Trophoblast cell (in vitro differentiated cells and primary cell): ENCODE results near the gene PLXDC2.

Source experiments
- DNase-seq, 2 donors: peaks; one replicate each; pipeline ENCODE4 v3.0.0-alpha.2; 2016
- H2AFZ ChIP-seq: 2 replicates; pipeline ENCODE4 v1.6.1; 2013; ENCODE audit warnings: low read length, moderate library complexity, mild to moderate bottlenecking; ENCODE audit not compliant: insufficient read depth, poor library complexity
- H2AK5ac ChIP-seq: 2 replicates; pipeline ENCODE4 v1.6.1; 2013; ENCODE audit warnings: mild to moderate bottlenecking, low read length
- H2BK120ac ChIP-seq: 2 replicates; pipeline ENCODE4 v1.6.1; 2013; ENCODE audit warnings: low read length, mild to moderate bottlenecking, moderate library complexity; ENCODE audit not compliant: insufficient read depth, poor library complexity
- H2BK12ac ChIP-seq: 2 replicates; pipeline ENCODE4 v1.6.1; 2013; ENCODE audit warnings: mild to moderate bottlenecking, low read length, moderate library complexity
- H2BK5ac ChIP-seq: 2 replicates; pipeline ENCODE4 v1.6.1; 2013; ENCODE audit warnings: low read length, low read depth, moderate library complexity, mild to moderate bottlenecking; ENCODE audit not compliant: poor library complexity
- H3K14ac ChIP-seq: 2 replicates; pipeline ENCODE4 v1.6.1; 2013; ENCODE audit warnings: mild to moderate bottlenecking, low read length
- H3K18ac ChIP-seq: 2 replicates; pipeline ENCODE4 v1.6.1; 2013; ENCODE audit warnings: mild to moderate bottlenecking, low read length
- H3K23ac ChIP-seq: 2 replicates; pipeline ENCODE4 v1.6.1; 2013; ENCODE audit warnings: low read length
- H3K27ac ChIP-seq: 2 replicates; pipeline ENCODE4 v1.5.1; 2013; ENCODE audit warnings: low read depth, mild to moderate bottlenecking, inconsistent platforms, low read length, moderate library complexity
- H3K27me3 ChIP-seq: 2 replicates; pipeline ENCODE4 v1.6.1; 2013; ENCODE audit warnings: inconsistent platforms, mild to moderate bottlenecking, low read length, moderate library complexity; ENCODE audit not compliant: insufficient read depth
- H3K36me3 ChIP-seq, 2 experiments: 1 replicate in 1 of 2; 2 replicates in 1 of 2; pipeline ENCODE4 v1.6.1; 2013; ENCODE audit warnings: low read length in 2 of 2, mild to moderate bottlenecking in 2 of 2, moderate library complexity in 1 of 2; ENCODE audit not compliant: insufficient read depth in 2 of 2, control insufficient read depth in 1 of 2
- H3K4ac ChIP-seq: 2 replicates; pipeline ENCODE4 v1.6.1; 2013; ENCODE audit warnings: low read depth, mild to moderate bottlenecking, low read length, moderate library complexity
- H3K4me1 ChIP-seq, 2 experiments: 1 replicate in 1 of 2; 2 replicates in 1 of 2; pipeline ENCODE4 v1.6.1; 2013; ENCODE audit warnings: low read length in 2 of 2, mild to moderate bottlenecking in 2 of 2, moderate library complexity in 1 of 2; ENCODE audit not compliant: insufficient read depth in 2 of 2, control insufficient read depth in 1 of 2
- H3K4me2 ChIP-seq: 2 replicates; pipeline ENCODE4 v1.6.1; 2013; ENCODE audit warnings: inconsistent platforms, mild to moderate bottlenecking, low read length, moderate library complexity
- H3K4me3 ChIP-seq: 2 replicates; pipeline ENCODE4 v1.5.1; 2013; ENCODE audit warnings: mild to moderate bottlenecking, low read depth, low read length, inconsistent platforms
- H3K79me1 ChIP-seq: one replicate; pipeline ENCODE4 v1.6.1; 2013; ENCODE audit warnings: low read length
- H3K79me2 ChIP-seq: 2 replicates; pipeline ENCODE4 v1.6.1; 2013; ENCODE audit warnings: low read length, mild to moderate bottlenecking; ENCODE audit not compliant: control insufficient read depth, insufficient read depth, poor library complexity
- H3K9ac ChIP-seq: 2 replicates; pipeline ENCODE4 v1.6.1; 2013; ENCODE audit warnings: mild to moderate bottlenecking, low read length
- H3K9me3 ChIP-seq: 2 replicates; pipeline ENCODE4 v1.6.1; 2013; ENCODE audit warnings: low read depth, mild to moderate bottlenecking, control low read depth, inconsistent platforms, low read length; ENCODE audit not compliant: insufficient read depth
- H4K12ac ChIP-seq: 2 replicates; pipeline ENCODE4 v1.6.1; 2013; ENCODE audit warnings: low read depth, mild to moderate bottlenecking, low read length, moderate library complexity
- H4K8ac ChIP-seq: 2 replicates; pipeline ENCODE4 v1.6.1; 2013; ENCODE audit warnings: low read depth, mild to moderate bottlenecking, low read length, moderate library complexity
- H4K91ac ChIP-seq: one replicate; pipeline ENCODE4 v1.6.1; 2013; ENCODE audit warnings: low read depth, mild to moderate bottlenecking, low read length, moderate library complexity
- WGBS: extraction: QIAGEN DNeasy Blood & Tissue Kit; methylation state at CpG from one replicate; pipeline ENCODE4 v1.1.7; 2013; ENCODE audit warnings: missing lambda C conversion rate; ENCODE audit not compliant: insufficient read length, insufficient coverage; ENCODE audit errors: extremely low coverage; 5-methylcytosine and 5-hydroxymethylcytosine counted together

Gene PLXDC2

GRCh38 chr10:19789607-19790006, 26.6 kb upstream of the PLXDC2 start:
- Histone ChIP-seq H2BK5ac (no peak overlapping the region), H3K4ac (no peak overlapping the region), H3K27me3 (no peaks in the 10 kb centered on the region), H2BK120ac (no peak overlapping the region), H3K9me3 (no peaks in the 10 kb centered on the region), H3K79me1 (no peaks in the 10 kb centered on the region), H4K8ac (no peak overlapping the region), H2BK12ac (no peak overlapping the region), H2AFZ (no peak overlapping the region), H3K18ac (no peak overlapping the region), H3K23ac (no peak overlapping the region), H3K4me1 (no peaks in the 10 kb centered on the region), H3K36me3 (no peaks in the 10 kb centered on the region), H3K9ac (no peak overlapping the region), H3K79me2 (no peaks in the 10 kb centered on the region), H3K4me2 (no peak overlapping the region), H3K27ac (no peak overlapping the region), H4K91ac (no peak overlapping the region), H2AK5ac (no peak overlapping the region), H4K12ac (no peak overlapping the region), H3K14ac (no peak overlapping the region), H3K4me3 (no peak overlapping the region)
- WGBS = no CpG with 5 or more reads among the region's 5 CpGs
- DNase-seq = no peak

- no peaks in the 10 kb centered on the region for H3K4me1 ChIP-seq
- H4K12ac ChIP-seq = no peak overlapping the region
- no peaks in the 10 kb centered on the region for H3K9me3 ChIP-seq
- H3K27me3 ChIP-seq = no peaks in the 10 kb centered on the region
- no peaks in the 10 kb centered on the region for H3K36me3 ChIP-seq
- H3K23ac ChIP-seq = no peak overlapping the region
- WGBS = no CpG with 5 or more reads among the region's 2 CpGs
- H3K14ac ChIP-seq = no peak overlapping the region
- no peak overlapping the region for H3K9ac ChIP-seq
- H4K91ac ChIP-seq = no peak overlapping the region
- H2AFZ ChIP-seq = no peak overlapping the region
- H3K18ac ChIP-seq = no peak overlapping the region
- H2BK120ac ChIP-seq = no peak overlapping the region
- H2BK5ac ChIP-seq = no peak overlapping the region
- H3K79me1 ChIP-seq = no peaks in the 10 kb centered on the region
- no peak overlapping the region for H2AK5ac ChIP-seq
- no peak overlapping the region for H2BK12ac ChIP-seq
- no peak overlapping the region for H3K4me2 ChIP-seq
- H3K4me3 ChIP-seq = no peak overlapping the region
- no peak overlapping the region for H3K4ac ChIP-seq
- DNase-seq = no peak
- H3K79me2 ChIP-seq = no peaks in the 10 kb centered on the region
- no peak overlapping the region for H3K27ac ChIP-seq
- H4K8ac ChIP-seq = no peak overlapping the region
Measured at GRCh38 chr10:19791032-19791431, 25.2 kb upstream of the PLXDC2 start.

DNA sequence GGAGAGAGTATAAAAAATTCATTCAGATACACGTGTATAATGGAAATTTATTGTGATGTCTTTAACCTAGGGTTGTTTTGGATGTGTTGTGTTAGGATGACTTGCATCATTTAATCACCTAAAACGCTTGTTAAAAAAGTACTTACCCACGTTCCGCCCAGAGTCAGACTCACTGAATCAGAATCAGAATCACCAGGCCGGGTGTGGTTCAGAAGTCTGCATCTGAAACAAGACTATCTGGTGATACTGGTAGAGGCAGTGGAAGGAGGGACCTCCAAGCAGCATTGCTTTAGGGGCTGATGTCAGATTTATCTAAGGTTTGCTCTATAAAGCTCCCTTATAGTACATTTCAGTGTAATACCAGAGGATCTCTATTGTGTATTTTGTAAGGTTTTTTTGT, 20.5 kb upstream of the PLXDC2 start:
- Histone ChIP-seq H3K4ac (no peak overlapping the region), H3K9me3 (no peaks in the 10 kb centered on the region), H4K8ac (no peak overlapping the region), H2BK5ac (no peak overlapping the region), H2BK120ac (no peak overlapping the region), H3K18ac (no peak overlapping the region), H3K4me2 (no peak overlapping the region), H4K12ac (no peak overlapping the region), H3K27me3 (no peaks in the 10 kb centered on the region), H3K36me3 (no peaks in the 10 kb centered on the region), H2AK5ac (no peak overlapping the region), H3K79me2 (no peaks in the 10 kb centered on the region), H3K27ac (no peak overlapping the region), H3K9ac (no peak overlapping the region), H3K23ac (no peak overlapping the region), H3K4me1 (no peaks in the 10 kb centered on the region), H2BK12ac (no peak overlapping the region), H3K79me1 (no peaks in the 10 kb centered on the region), H4K91ac (no peak overlapping the region), H2AFZ (no peak overlapping the region), H3K14ac (no peak overlapping the region), H3K4me3 (no peak overlapping the region)
- no peak for DNase-seq
- no CpG with 5 or more reads among the region's 5 CpGs for WGBS

DNA sequence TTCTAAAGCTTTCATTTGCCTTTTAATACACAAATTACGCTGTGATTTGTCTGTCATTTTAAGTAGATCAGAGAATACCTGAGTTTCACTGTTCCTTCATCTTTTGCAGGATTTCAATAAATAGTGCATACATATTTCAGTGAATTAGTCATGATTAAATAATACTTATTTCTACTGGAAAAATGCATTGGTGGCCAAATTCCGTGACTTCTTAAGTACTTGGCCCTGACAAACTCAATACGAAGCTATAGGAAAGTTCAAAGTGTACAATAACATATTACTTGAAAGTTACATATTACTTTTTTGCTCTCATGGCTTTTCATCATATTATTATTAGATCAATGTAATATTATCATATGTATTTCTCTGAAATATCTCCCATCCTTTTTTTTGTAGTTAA, 16.1 kb upstream of the PLXDC2 start:
- Histone ChIP-seq H3K27me3 (no peaks in the 10 kb centered on the region), H3K4me3 (no peak overlapping the region), H3K36me3 (no peaks in the 10 kb centered on the region), H3K4ac (no peak overlapping the region), H2BK5ac (no peak overlapping the region), H2BK120ac (no peak overlapping the region), H4K12ac (no peak overlapping the region), H3K18ac (no peak overlapping the region), H3K23ac (no peak overlapping the region), H3K9me3 (no peaks in the 10 kb centered on the region), H4K8ac (no peak overlapping the region), H3K27ac (no peak overlapping the region), H3K79me2 (no peaks in the 10 kb centered on the region), H3K79me1 (no peaks in the 10 kb centered on the region), H2BK12ac (no peak overlapping the region), H2AK5ac (no peak overlapping the region), H4K91ac (no peak overlapping the region), H3K4me1 (no peaks in the 10 kb centered on the region), H3K14ac (no peak overlapping the region), H3K9ac (no peak overlapping the region), H3K4me2 (no peak overlapping the region), H2AFZ (no peak overlapping the region)
- no CpG with 5 or more reads among the region's 3 CpGs for WGBS
- DNase-seq = no peak
